T-helper 17 cell (primary cell): ENCODE results near the gene BCL2. TPM values are rescaled to one million over a fixed set of nuclear protein-coding genes. Genes with fewer than 3 reads are reported as not detected.

ENCODE experiments used
- ATAC-seq: fragments of 150-1000 bp; cut with Tn5 transposase; 2 replicates; pipeline ENCODE4 v1.10.0; 2021; ENCODE audit warnings: mild to moderate bottlenecking, moderate library complexity
- DNase-seq, 3 donors: peaks; one replicate each; pipeline versions ENCODE4 v3.0.0 to v3.0.0-alpha.2; 2020 to 2021
- H3K9me3 ChIP-seq: one replicate; pipeline ENCODE4 v1.7.0; 2013; ENCODE audit warnings: low read length, mild to moderate bottlenecking; ENCODE audit not compliant: control insufficient read depth, poor library complexity, severe bottlenecking
- H3K27ac Mint-ChIP-seq: one replicate; pipeline ENCODE4 v1.8.0; 2022; ENCODE audit warnings: mild to moderate bottlenecking, moderate library complexity, mixed read lengths
- H3K27me3 Mint-ChIP-seq: one replicate; pipeline ENCODE4 v1.8.0; 2022; ENCODE audit warnings: mixed read lengths
- H3K36me3 Mint-ChIP-seq: one replicate; pipeline ENCODE4 v1.8.0; 2022; ENCODE audit warnings: low read depth, mixed read lengths
- H3K4me1 Mint-ChIP-seq: one replicate; pipeline ENCODE4 v1.8.0; 2022; ENCODE audit warnings: mild to moderate bottlenecking, mixed read lengths
- H3K4me3 Mint-ChIP-seq: one replicate; pipeline ENCODE4 v1.8.0; 2022; ENCODE audit warnings: mild to moderate bottlenecking, moderate library complexity, mixed read lengths
- total RNA-seq, 4 donors: library from RNA in 2 of 4; stranded (reverse) in 2 of 4; gene quantifications; one replicate each; pipeline ENCODE4 v1.2.3 and lab custom pipeline; 2022 to 2026

BCL2 gene
- total RNA-seq, 2 donors from 2014 or later: 134 to 136 TPM

DNA sequence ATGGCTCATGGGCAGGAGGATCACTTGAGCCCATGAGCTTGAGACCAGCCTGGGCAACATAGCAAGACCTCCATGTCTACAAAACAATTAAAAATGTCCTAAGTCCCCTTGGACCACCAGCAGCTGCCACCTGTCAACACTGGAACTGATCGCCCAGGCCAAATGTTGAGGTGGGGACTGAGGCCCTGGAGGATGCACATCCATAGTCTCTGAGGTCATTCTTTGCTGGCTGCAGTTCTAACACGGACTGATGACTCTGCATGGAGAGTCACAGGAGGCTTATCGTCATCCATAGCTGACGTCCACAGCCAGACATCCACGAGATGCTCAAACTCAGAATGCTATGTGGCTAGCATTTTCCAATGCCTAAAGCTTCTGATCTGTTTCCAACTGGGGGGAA lies 151.3 kb downstream of the BCL2 start:
- DNase-seq (no peak), ATAC-seq (no peak)
- H3K36me3 Mint-ChIP-seq: peaks cover 9% of the 10 kb centered on the region
- no peak overlapping the region for H3K4me3 Mint-ChIP-seq
- no peaks in the 10 kb centered on the region for H3K27me3 Mint-ChIP-seq
- peak overlapping the region; percentile 24 for H3K27ac Mint-ChIP-seq
- H3K9me3 ChIP-seq: no peaks in the 10 kb centered on the region
- peaks cover 53% of the 10 kb centered on the region for H3K4me1 Mint-ChIP-seq

DNA sequence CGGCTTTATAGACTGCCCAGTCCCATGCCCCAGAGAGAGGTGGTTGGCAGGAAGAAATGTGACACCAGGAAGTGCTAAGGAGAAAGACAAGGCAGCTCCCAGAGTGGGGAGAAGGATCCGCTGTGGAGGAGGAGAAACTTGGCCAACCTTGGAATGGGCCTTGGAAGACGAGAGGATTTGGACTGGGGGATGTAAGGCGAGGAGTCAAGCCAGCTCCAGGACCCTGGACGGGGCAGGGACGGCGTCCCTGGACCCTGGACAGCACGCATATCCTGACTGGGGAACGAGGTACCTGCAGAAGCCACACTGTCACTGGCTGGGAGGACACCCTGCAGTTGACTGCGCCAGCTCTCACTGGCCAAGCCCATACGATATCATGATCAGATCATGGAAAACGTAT lies 153.4 kb downstream of the BCL2 start:
- H3K4me3 Mint-ChIP-seq: no peak overlapping the region
- no peaks in the 10 kb centered on the region for H3K9me3 ChIP-seq
- no peaks in the 10 kb centered on the region for H3K27me3 Mint-ChIP-seq
- DNase-seq (no peak), ATAC-seq (no peak)
- peaks cover 6% of the 10 kb centered on the region for H3K36me3 Mint-ChIP-seq
- H3K4me1 Mint-ChIP-seq: peaks cover 65% of the 10 kb centered on the region
- H3K27ac Mint-ChIP-seq: peak overlapping the region; percentile 24

DNA sequence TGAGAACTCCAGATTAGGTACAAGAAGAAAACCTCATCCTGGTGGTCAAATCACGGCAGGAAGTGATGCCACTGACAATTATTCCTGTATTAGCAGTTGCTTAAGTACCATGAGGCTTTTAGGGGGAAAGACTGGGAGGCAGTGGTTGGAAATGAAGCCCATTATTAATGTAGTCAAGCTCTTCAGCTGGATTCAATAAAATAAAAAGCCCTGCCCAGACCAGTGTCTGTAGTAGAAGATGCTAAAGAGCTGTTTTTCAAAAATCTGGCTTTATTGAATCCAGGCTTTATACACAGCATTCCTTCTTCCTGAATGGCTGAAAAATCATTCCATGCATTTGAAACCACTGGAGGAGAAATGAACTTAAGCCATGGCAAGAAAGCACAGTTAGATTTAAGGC lies 155.2 kb downstream of the BCL2 start:
- ATAC-seq: no peak
- DNase-seq: no peak
- Mint-ChIP-seq H3K36me3 (peaks cover 6% of the 10 kb centered on the region), H3K4me3 (no peak overlapping the region), H3K27ac (peak overlapping the region; percentile 100), H3K27me3 (no peaks in the 10 kb centered on the region), H3K4me1 (peaks cover 73% of the 10 kb centered on the region)
- no peaks in the 10 kb centered on the region for H3K9me3 ChIP-seq

DNA sequence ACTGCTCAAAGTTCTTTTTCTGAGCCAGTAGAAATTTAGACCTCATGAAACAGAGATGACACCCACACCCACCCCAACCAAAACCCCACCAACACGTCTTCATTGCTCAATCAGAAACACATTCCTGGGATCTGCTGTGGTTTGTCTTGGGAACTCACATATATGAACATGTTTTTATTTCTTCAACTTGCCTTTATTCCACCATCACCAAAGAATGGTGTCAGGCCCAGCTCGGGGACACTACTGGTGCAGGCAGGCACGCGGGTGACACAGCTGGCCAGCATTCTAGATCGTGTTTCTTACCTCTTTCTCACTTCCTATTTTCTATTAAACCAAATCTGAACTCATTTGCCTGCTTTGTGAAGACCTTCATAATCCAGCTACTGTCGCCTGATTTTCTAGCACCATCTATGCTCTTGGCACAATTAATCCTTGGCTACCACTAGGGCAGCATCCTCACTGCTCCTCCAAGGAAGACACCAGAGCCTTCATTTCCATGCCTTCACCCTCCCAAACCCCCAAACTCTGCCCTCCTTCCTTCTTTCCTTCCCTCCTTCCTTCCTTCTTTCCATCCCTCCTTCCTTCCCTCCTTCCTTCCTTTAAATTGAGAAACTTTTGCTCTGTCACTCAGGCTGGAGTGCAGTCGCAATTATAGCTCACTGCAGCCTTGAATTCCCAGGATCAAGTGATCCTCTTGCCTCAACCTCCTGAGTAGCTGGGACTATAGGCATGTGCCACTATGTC lies 157.1 kb downstream of the BCL2 start:
- H3K36me3 Mint-ChIP-seq: peaks cover 10% of the 10 kb centered on the region

DNA sequence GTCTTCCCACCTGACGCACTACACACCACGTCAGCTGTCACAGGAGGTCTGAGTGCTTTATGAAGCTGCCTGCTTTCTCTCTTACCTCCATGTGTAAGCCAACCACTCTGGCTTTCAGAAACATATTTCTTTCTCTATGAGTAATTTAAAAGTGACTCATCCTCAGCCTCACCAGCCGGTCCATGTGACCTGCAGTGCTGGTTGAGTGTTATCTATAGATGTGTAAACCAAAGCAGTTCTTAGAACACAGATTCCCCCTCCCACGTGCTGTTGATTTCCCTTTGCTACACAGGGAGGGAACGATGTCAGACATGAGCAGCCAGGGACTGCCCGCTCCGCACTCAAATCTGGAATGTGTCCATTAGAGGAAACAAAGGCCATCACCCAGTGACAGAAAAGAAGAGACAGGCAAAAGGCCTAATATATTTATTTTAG lies 157.8 kb downstream of the BCL2 start:
- Mint-ChIP-seq H3K27me3 (no peaks in the 10 kb centered on the region), H3K36me3 (peaks cover 10% of the 10 kb centered on the region), H3K4me1 (peaks cover 83% of the 10 kb centered on the region), H3K27ac (peak overlapping the region; percentile 100), H3K4me3 (peak overlapping the region; percentile 94)
- ATAC-seq (peak; percentile 83), DNase-seq (peak; percentile 50 to 73 (median 61))
- no peaks in the 10 kb centered on the region for H3K9me3 ChIP-seq

More for the DNA sequence above, 157.1 kb downstream of the BCL2 start:
- Mint-ChIP-seq H3K4me3 (peak overlapping the region; percentile 94), H3K27ac (peak overlapping the region; percentile 100), H3K4me1 (peaks cover 85% of the 10 kb centered on the region), H3K27me3 (no peaks in the 10 kb centered on the region)
- ATAC-seq: no peak
- DNase-seq: no peak
- H3K9me3 ChIP-seq: no peaks in the 10 kb centered on the region

DNA sequence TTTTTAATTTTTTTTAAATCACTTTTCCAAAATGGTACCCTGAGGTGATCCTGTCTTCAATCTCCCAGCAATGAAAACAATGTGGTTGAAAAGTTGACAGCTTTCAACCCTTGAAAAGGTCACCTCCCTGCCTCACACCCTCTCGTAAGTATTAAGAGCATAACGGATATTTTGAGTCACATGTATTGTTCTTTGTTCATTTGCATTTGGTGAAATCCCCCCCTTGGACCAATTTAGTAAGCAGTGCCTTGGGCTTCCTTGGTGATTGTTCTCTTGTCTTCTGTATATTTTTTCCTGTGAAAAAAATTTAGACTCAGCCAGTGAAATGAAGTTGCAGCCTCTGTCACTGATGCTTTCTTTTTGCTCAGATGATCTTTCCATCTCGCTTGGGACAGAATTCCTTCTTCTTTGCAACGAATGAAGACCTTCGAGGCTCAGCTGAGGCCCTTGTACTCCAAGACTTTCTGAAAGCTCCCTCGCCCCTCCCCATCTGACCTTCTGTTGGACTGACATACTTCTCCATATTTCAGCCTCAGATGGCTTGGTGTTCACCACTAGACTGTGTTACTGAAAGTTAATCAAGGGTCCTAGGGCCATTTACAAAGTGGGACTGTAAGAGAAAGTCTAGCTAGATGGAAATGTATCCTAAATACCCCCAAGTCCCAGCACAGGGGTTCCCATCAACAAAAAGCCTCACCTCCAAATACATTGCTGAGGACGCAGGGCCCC lies 158.4 kb downstream of the BCL2 start:
- H3K4me1 Mint-ChIP-seq: peaks cover 86% of the 10 kb centered on the region
- peak overlapping the region; percentile 100 for H3K27ac Mint-ChIP-seq
- H3K36me3 Mint-ChIP-seq: peaks cover 10% of the 10 kb centered on the region
- peak overlapping the region; percentile 94 for H3K4me3 Mint-ChIP-seq
- H3K27me3 Mint-ChIP-seq: no peaks in the 10 kb centered on the region
- ATAC-seq (peak; percentile 53), DNase-seq (peak in 1 of 3 donors; percentile 12)
- no peaks in the 10 kb centered on the region for H3K9me3 ChIP-seq

DNA sequence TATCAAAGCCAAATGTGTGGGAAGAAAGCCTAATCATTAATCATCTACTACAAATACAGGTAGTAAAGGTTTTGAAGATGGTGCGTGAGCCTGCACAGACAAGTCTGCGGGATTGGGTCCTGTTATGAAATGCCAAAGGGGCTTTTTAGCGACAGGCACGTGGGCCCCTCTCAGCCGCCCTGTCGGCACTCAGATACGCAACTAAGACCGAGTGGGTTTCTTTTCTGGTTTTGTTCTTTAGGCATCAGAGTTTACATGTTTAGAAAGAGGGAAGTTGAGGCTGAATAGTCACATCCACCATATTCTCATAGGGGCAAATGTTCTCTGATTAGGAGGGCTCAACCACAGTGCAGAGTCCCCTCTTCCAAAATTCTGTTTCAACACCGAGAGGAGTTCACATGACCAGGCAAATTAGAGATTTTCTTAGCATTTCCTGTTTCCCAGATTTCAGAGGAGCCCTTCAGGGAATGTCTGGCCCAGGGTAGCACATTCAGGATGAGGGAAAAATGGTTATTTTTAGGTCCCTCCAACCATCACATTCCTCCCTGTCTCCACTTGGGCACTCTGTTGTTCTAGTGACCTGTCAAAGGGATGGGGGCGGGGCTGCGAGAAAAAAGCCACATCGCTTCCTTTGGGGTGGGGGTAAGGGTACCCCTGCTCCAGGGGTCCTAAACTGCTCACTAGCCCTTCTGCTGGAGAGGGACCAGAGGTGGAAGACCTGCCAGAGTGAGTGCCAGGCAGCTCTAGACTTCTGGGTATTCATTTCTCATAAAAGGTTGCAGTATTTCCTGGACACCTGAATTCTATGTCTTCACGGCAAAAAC lies 159.2 kb downstream of the BCL2 start:
- Mint-ChIP-seq H3K36me3 (peaks cover 7% of the 10 kb centered on the region), H3K27me3 (no peaks in the 10 kb centered on the region), H3K27ac (peak overlapping the region; percentile 100), H3K4me3 (peak overlapping the region; percentile 94), H3K4me1 (peaks cover 87% of the 10 kb centered on the region)
- no peaks in the 10 kb centered on the region for H3K9me3 ChIP-seq
- ATAC-seq (no peak), DNase-seq (peak in 2 of 3 donors; percentile 27 to 47)

DNA sequence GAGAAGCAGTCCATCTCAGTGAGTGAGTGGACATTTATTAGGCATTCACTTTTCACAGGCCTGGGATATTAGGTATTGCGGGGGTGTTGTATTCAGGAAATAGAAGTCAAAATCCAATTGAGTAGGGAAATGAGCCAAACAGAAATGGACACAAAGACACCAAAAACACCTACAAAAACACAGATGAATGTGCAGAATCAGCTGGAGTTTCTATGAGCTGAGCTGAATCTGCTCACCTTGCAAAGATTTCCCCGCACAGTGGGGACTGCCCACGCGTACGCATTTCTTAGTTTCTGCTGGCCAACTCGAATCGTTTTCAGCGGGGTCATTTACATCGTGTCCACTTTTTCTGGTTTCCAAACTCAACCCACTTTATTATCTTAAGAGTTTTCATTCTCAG lies 160.0 kb downstream of the BCL2 start:
- Mint-ChIP-seq H3K4me3 (peak overlapping the region; percentile 94), H3K27me3 (no peaks in the 10 kb centered on the region), H3K27ac (peak overlapping the region; percentile 100), H3K36me3 (peaks cover 7% of the 10 kb centered on the region), H3K4me1 (peaks cover 91% of the 10 kb centered on the region)
- no peak for DNase-seq
- no peaks in the 10 kb centered on the region for H3K9me3 ChIP-seq
- ATAC-seq: no peak

DNA sequence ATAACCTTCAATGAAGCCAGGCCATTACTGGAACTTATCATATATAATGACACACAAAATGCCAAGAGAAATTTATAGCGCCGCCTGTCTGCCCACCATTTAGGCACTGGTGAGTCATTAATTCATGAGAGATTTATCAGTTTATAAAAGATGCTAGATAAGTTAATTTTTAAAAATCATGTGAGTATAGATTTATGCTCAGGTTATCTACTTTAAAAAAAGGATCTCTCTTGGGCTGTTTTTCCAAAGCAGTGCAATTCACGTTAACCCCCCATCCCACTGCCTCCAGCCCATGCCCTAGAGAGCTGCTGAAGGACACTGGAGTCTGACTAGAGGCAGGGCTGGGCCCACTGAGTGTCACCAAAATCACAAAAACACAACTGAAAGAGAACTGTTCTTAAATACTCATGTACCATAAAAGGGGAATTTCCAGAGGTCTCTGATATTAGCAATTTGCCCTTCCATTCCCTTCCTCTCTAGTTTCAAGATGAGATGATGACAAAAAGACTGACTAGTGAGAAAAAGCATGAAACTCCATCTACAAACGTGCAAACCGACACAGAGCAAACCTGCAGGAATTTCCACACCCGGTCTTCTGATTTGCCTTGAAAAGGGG lies 160.8 kb downstream of the BCL2 start:
- Mint-ChIP-seq H3K36me3 (peaks cover 4% of the 10 kb centered on the region), H3K4me1 (peaks cover 92% of the 10 kb centered on the region), H3K27me3 (no peaks in the 10 kb centered on the region), H3K27ac (peak overlapping the region; percentile 100), H3K4me3 (peak overlapping the region; percentile 94)
- no peaks in the 10 kb centered on the region for H3K9me3 ChIP-seq
- no peak for DNase-seq
- ATAC-seq: no peak

DNA sequence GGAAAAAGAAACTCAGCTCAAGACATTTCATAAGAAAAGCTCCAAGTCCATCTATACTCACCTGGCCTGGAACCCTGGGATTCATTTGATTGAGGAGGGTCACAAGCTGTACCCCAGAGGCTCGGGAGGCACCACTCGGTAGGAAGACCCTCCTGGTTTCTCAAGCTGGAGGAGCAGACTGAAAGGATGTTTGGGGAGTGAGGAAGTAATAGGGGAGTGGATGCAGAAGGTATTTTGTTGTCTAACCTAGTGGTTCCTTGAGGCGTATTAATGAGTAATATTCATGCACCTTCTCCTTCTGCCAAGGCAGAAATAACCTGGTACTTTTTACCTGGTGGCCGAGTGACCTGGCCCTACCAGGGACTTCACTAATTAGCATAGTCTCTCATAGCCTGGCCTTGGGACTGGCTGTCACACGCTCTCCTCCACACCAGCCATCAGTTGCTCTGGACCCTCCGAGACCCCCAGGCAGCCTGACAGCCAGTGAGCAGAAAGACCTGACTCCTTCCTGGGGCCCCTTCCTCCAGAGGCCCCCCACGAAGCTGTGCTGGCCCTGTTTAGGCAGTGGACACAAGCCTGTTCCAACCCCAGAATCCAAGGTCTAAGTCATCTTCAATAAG lies 161.4 kb downstream of the BCL2 start:
- no peak for ATAC-seq

DNA sequence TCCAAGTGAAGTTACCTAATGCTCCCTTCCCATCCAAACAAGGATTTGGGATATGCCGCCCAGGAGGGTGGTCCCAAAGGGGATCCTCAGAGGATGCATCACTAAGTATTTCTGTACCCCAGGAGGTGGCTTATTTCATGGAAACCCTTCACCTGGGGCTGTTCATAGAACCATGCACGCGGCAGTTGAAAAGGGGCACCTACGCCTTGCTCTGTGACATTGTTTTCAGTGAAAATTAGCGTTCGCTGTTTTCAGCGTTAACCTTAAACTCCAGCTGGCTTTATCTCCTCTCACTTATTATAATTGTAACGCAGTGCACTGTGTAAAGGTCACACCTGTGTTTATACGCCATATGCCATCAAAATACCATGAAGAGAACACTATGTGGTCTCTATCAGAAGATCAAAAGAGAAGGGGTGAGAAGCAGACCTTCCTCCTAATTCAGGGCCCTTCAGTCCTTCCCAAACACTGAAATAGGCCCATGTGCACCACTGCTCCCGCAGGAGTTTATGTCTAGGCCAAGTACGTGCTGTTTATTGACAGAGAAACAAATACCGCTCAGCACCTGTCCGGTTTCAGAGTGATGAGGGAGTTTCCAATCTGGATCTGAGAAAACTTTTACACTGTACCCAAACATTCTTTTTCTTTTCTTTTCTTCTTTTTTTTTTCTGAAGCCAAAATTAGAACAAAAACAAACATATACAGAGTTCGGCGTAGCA lies 162.1 kb downstream of the BCL2 start:
- H3K4me3 Mint-ChIP-seq: peak overlapping the region; percentile 94
- no peaks in the 10 kb centered on the region for H3K9me3 ChIP-seq
- peaks cover 4% of the 10 kb centered on the region for H3K36me3 Mint-ChIP-seq
- DNase-seq: no peak
- no peak for ATAC-seq
- H3K27ac Mint-ChIP-seq: peak overlapping the region; percentile 100
- H3K27me3 Mint-ChIP-seq: no peaks in the 10 kb centered on the region
- H3K4me1 Mint-ChIP-seq: peaks cover 90% of the 10 kb centered on the region

More for the DNA sequence above, 161.4 kb downstream of the BCL2 start:
- H3K27me3 Mint-ChIP-seq: no peaks in the 10 kb centered on the region
- H3K36me3 Mint-ChIP-seq: peaks cover 4% of the 10 kb centered on the region
- H3K27ac Mint-ChIP-seq: peak overlapping the region; percentile 100
- H3K4me3 Mint-ChIP-seq: peak overlapping the region; percentile 94
- no peaks in the 10 kb centered on the region for H3K9me3 ChIP-seq
- no peak for DNase-seq
- peaks cover 90% of the 10 kb centered on the region for H3K4me1 Mint-ChIP-seq
